ENCODE measurements around the gene AGPS. TPM values are rescaled to one million over a fixed set of nuclear protein-coding genes. Genes with fewer than 3 reads are reported as not detected.

AGPS gene
- total RNA-seq, 1 donor: 33.1 TPM

GRCh38 chr2:177589186-177589585, 196.6 kb downstream of the AGPS start:
- TF ChIP-seq CTCF (IDR thresholded peaks at IDR 0.05; ENCODE audit: insufficient read depth, low read length): no peak
- DNase-seq (ENCODE audit: low read depth): no peak
- H3K4me3 ChIP-seq (ENCODE audit: low read depth, low read length): no peak overlapping the region

- no peak overlapping the region for H3K4me3 ChIP-seq (ENCODE audit: low read depth, low read length)
- DNase-seq (ENCODE audit: low read depth): no peak
- TF ChIP-seq CTCF (IDR thresholded peaks at IDR 0.05; ENCODE audit: insufficient read depth, low read length): no peak
Measured at GRCh38 chr2:177592397-177592796, 199.8 kb downstream of the AGPS start.

- DNase-seq (ENCODE audit: low read depth): no peak
- no peak for TF ChIP-seq CTCF (IDR thresholded peaks at IDR 0.05; ENCODE audit: insufficient read depth, low read length)
- H3K4me3 ChIP-seq (ENCODE audit: low read depth, low read length): no peak overlapping the region
Measured at GRCh38 chr2:177592945-177593344, 200.4 kb downstream of the AGPS start.

GRCh38 chr2:177593402-177593801, 200.8 kb downstream of the AGPS start:
- TF ChIP-seq CTCF (IDR thresholded peaks at IDR 0.05; ENCODE audit: insufficient read depth, low read length): no peak
- DNase-seq (ENCODE audit: low read depth): no peak
- no peak overlapping the region for H3K4me3 ChIP-seq (ENCODE audit: low read depth, low read length)

Small RNA genes within 50 kb of the gene (small RNA-seq; reads per million reads assigned to genes)
- not detected for gene RF01210

Other genes with a start within 250 kb of the AGPS start
- gene HNRNPA3, start 180.0 kb upstream of the AGPS start, total RNA-seq (ENCODE audit: low replicate concordance): 43.7 and 62.2 TPM in 2 replicates
- gene NFE2L2, start 128.0 kb upstream of the AGPS start, total RNA-seq (ENCODE audit: low replicate concordance): 121 and 127 TPM in 2 replicates

Data from fibroblast of the aortic adventitia (primary cell).